Medulla oblongata (tissue), 1 donor: ENCODE data around the gene SDK1.

Experiments used
- DNase-seq: peaks from one replicate; pipeline ENCODE4 v3.0.0-alpha.2; 2015; ENCODE audit errors: extremely low spot score

SDK1 gene

GRCh38 chr7:4170997-4171786 lies 870.1 kb downstream of the SDK1 start:
- DNase-seq = no peak

- DNase-seq = no peak
Observed at GRCh38 chr7:4172883-4173282, 871.8 kb downstream of the SDK1 start.

- DNase-seq = no peak
Observed at GRCh38 chr7:4173615-4174014, 872.6 kb downstream of the SDK1 start.

- no peak for DNase-seq
Observed at GRCh38 chr7:4174016-4174415, 873.0 kb downstream of the SDK1 start.

- DNase-seq = no peak
Observed at GRCh38 chr7:4174451-4174850, 873.4 kb downstream of the SDK1 start.

GRCh38 chr7:4174884-4175283 lies 873.8 kb downstream of the SDK1 start:
- DNase-seq = no peak

GRCh38 chr7:4175346-4175973 lies 874.4 kb downstream of the SDK1 start:
- no peak for DNase-seq

GRCh38 chr7:4177001-4177400 lies 875.9 kb downstream of the SDK1 start:
- no peak for DNase-seq

- no peak for DNase-seq
Observed at GRCh38 chr7:4178416-4178815, 877.4 kb downstream of the SDK1 start.

GRCh38 chr7:4178916-4179687 lies 878.0 kb downstream of the SDK1 start:
- no peak for DNase-seq

- no peak for DNase-seq
Observed at GRCh38 chr7:4179688-4180380, 878.8 kb downstream of the SDK1 start.

GRCh38 chr7:4181446-4181845 lies 880.4 kb downstream of the SDK1 start:
- no peak for DNase-seq

- DNase-seq = no peak
Observed at GRCh38 chr7:4182605-4183300, 881.7 kb downstream of the SDK1 start.

GRCh38 chr7:4184653-4185052 lies 883.6 kb downstream of the SDK1 start:
- no peak for DNase-seq

- no peak for DNase-seq
Observed at GRCh38 chr7:4185136-4185535, 884.1 kb downstream of the SDK1 start.

- DNase-seq = no peak
Observed at GRCh38 chr7:4185721-4186512, 884.9 kb downstream of the SDK1 start.

- DNase-seq = no peak
Observed at GRCh38 chr7:4186513-4186780, 885.4 kb downstream of the SDK1 start.

GRCh38 chr7:4188651-4189050 lies 887.6 kb downstream of the SDK1 start:
- peak; percentile 4 for DNase-seq

- peak; percentile 68 for DNase-seq
Observed at GRCh38 chr7:4189131-4189570, 888.1 kb downstream of the SDK1 start.

- no peak for DNase-seq
Observed at GRCh38 chr7:4190010-4190981, 889.2 kb downstream of the SDK1 start.
